Lung (tissue), 12 donors: ENCODE results near the gene CTDSP2. TPM values are rescaled to one million over a fixed set of nuclear protein-coding genes. Genes with fewer than 3 reads are reported as not detected.

Experiments
- ATAC-seq: fragments of 200-7000 bp; cut with Tn5 transposase; one replicate; pipeline ENCODE4 v1.9.1; 2020; ENCODE audit warnings: moderate number of reproducible peaks; ENCODE audit not compliant: insufficient read depth, low FRiP score
- DNase-seq, 3 donors: peaks; one replicate each; pipeline ENCODE4 v3.0.0-alpha.2; 2013 to 2017
- H3K27ac ChIP-seq, 2 donors: one replicate each; pipeline ENCODE4 v1.5.1; 2013; ENCODE audit warnings: mild to moderate bottlenecking in 2 of 2, moderate library complexity in 2 of 2, control low read depth in 1 of 2, inconsistent platforms in 1 of 2, low read depth in 1 of 2, low read length in 1 of 2
- H3K27me3 ChIP-seq, 3 donors: one replicate each; pipeline ENCODE4 v1.5.1; 2013; ENCODE audit warnings: low read length in 2 of 3; ENCODE audit not compliant: control insufficient read depth in 3 of 3, insufficient read depth in 3 of 3
- H3K36me3 ChIP-seq, 4 donors: one replicate each; pipeline ENCODE4 v1.5.1; 2013; ENCODE audit warnings: low read length in 4 of 4, mild to moderate bottlenecking in 1 of 4, moderate library complexity in 1 of 4; ENCODE audit not compliant: control insufficient read depth in 4 of 4, insufficient read depth in 4 of 4
- H3K4me1 ChIP-seq, 5 donors: one replicate each; pipeline ENCODE4 v1.5.1; 2013; ENCODE audit warnings: low read length in 5 of 5, mild to moderate bottlenecking in 2 of 5, moderate library complexity in 1 of 5; ENCODE audit not compliant: control insufficient read depth in 5 of 5, insufficient read depth in 5 of 5
- H3K4me3 ChIP-seq: one replicate; pipeline ENCODE4 v1.5.1; 2013; ENCODE audit warnings: mild to moderate bottlenecking, control low read depth, moderate library complexity
- H3K9ac ChIP-seq, 2 donors: one replicate each; pipeline ENCODE4 v1.5.1; 2013; ENCODE audit warnings: low read length in 2 of 2, control low read depth in 1 of 2; ENCODE audit not compliant: insufficient read depth in 1 of 2
- H3K9me3 ChIP-seq, 4 donors: one replicate each; pipeline ENCODE4 v1.5.1; 2013; ENCODE audit warnings: low read length in 3 of 4, mild to moderate bottlenecking in 1 of 4, moderate library complexity in 1 of 4; ENCODE audit not compliant: control insufficient read depth in 4 of 4, insufficient read depth in 3 of 4
- CTCF ChIP-seq: IDR thresholded peaks from 2 replicates; pipeline ENCODE4 v1.5.1; 2012; ENCODE audit warnings: mild to moderate bottlenecking; ENCODE audit errors: control extremely low read depth, extremely low read depth
- WGBS, 2 donors: extraction: QIAGEN DNeasy Blood & Tissue Kit; methylation state at CpG; one replicate each; pipeline ENCODE4 v1.1.7; 2013; 5-methylcytosine and 5-hydroxymethylcytosine counted together
- polyA plus RNA-seq, 2 donors: library from polyadenylated mRNA; stranded (reverse); fragments of 200-250 nt; gene quantifications; one replicate each; pipeline ENCODE4 v1.2.1, GENCODE V29; 2013
- total RNA-seq, 2 donors: library from RNA; depleted of rRNA in 1 of 2; stranded (reverse); fragments of >200 nt in 1 of 2; gene quantifications; one replicate each; pipeline ENCODE4 v1.2.1, GENCODE V29; 2014 to 2021
- donor health status: control.
- donor health status: control.
- donor health status: Bipolar disorder and iron deficiency.
- donor health status: healthy.
- donor health status: DM: yes; HTN: yes; CAD: no.

CTDSP2 gene
- total and polyA plus RNA-seq, 4 donors = 46.8 to 179 (median 133) TPM

DNA sequence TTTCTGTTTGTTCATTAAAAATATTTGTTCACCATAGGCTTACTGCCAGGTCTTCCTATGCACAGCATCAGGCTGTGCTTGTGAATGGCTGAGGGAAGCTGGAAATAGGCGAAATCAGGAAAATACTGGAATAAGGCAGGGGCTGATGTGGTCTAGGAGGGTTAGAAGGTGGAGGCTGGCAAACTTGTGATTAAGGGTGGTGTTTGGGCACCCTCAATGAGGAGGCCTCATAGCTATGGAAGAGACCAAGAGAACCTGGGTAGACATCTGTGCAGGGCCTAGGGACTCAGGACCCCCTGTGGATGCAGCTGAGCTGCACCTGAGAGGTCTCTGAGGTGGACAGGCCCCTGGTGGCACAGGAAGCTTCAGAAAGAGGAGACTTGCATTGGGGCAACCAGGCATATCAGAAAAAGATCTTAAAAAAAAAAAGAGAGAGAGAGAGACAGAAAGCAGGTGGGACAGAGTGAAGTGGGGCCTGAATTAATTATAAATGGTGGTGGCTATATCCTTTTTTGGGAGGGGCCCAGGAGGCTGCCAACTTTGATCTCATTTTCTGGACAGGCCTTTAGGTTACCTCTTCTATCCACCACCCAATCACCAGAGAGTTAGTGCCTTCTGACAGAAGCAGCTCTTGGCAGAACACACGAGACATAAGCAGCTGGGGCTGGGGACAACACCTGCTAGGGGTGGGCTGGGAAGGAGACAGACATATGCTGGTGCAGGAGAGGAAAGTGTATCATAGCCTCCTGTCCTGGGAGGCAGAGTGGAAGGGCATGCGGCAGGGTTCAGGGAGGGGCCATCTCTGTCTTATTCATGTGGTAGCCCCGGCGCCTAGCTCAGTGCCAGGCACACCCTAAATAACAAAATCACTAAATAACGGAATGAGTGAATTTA, 48.1 kb upstream of the CTDSP2 start:
- Histone ChIP-seq H3K4me1 (peaks cover 32 to 88% (median 59%) of the 10 kb centered on the region in 5 donors), H3K4me3 (no peak overlapping the region), H3K9ac (peak overlapping the region in 1 of 2 donors; percentile 94), H3K27me3 (no peaks in the 10 kb centered on the region), H3K9me3 (no peaks in the 10 kb centered on the region), H3K36me3 (no peaks in the 10 kb centered on the region), H3K27ac (peak overlapping the region; percentile 93 to 99)
- DNase-seq (peak in 1 of 3 donors; percentile 34), ATAC-seq (no peak)
- TF ChIP-seq CTCF = no peak
- WGBS, 2 donors = 63 to 75% methylated on average over 6 of the region's 6 CpGs

- DNase-seq (peak; percentile 99 to 100 (median 99)), ATAC-seq (peak; percentile 37)
- H3K9me3 ChIP-seq = no peaks in the 10 kb centered on the region
- peak overlapping the region; percentile 5 for H3K4me3 ChIP-seq
- peak overlapping the region in 1 of 2 donors; percentile 94 for H3K9ac ChIP-seq
- H3K4me1 ChIP-seq = peaks cover 32 to 92% (median 66%) of the 10 kb centered on the region in 5 donors
- TF ChIP-seq CTCF = no peak
- H3K27ac ChIP-seq = peak overlapping the region; percentile 92 to 93
- H3K36me3 ChIP-seq = no peaks in the 10 kb centered on the region
- H3K27me3 ChIP-seq = no peaks in the 10 kb centered on the region
- WGBS, 2 donors = 24 to 30% methylated on average over 13 of the region's 13 CpGs
Measured at GRCh38 chr12:57893431-57894353, 47.2 kb upstream of the CTDSP2 start.

GRCh38 chr12:57892232-57892972, 45.9 kb upstream of the CTDSP2 start:
- ATAC-seq = no peak
- H3K4me1 ChIP-seq = peaks cover 32 to 93% (median 71%) of the 10 kb centered on the region in 5 donors
- WGBS, 2 donors = 74 to 82% methylated on average over 9 of the region's 9 CpGs

More at GRCh38 chr12:57892232-57892972, 45.9 kb upstream of the CTDSP2 start:
- Histone ChIP-seq H3K36me3 (no peaks in the 10 kb centered on the region), H3K27me3 (no peaks in the 10 kb centered on the region), H3K27ac (peak overlapping the region; percentile 81 to 93), H3K4me3 (no peak overlapping the region), H3K9me3 (no peaks in the 10 kb centered on the region), H3K9ac (peak overlapping the region in 1 of 2 donors; percentile 40)
- no peak for TF ChIP-seq CTCF
- DNase-seq = peak in 1 of 3 donors; percentile 15
